NCI-H748 (cell line): ENCODE measurements around the gene BET1.
A peak's percentile ranks its signal among the peaks of the same experiment; 100 is the strongest.
"Not testable (repeated sequence)": the region's sequence is repeated elsewhere in the genome, so short reads cannot be mapped to it uniquely, and the experiment has no call there.

ENCODE experiments used
- DNase-seq: peaks from one replicate; lab custom pipeline; 2025; ENCODE audit not compliant: unreplicated experiment; lab: John Stamatoyannopoulos, UW

The BET1 gene

GRCh38 chr7:94004024-94004951, at the start of gene BET1:
BET1 (minus strand) TSS chr7:94004355; CDS start chr7:94004216, 139 bp downstream.
- DNase-seq, result peak; percentile 97

- peak; percentile 7 for DNase-seq
Measured at GRCh38 chr7:94053532-94053931, 49.4 kb upstream of the BET1 start.

DNA sequence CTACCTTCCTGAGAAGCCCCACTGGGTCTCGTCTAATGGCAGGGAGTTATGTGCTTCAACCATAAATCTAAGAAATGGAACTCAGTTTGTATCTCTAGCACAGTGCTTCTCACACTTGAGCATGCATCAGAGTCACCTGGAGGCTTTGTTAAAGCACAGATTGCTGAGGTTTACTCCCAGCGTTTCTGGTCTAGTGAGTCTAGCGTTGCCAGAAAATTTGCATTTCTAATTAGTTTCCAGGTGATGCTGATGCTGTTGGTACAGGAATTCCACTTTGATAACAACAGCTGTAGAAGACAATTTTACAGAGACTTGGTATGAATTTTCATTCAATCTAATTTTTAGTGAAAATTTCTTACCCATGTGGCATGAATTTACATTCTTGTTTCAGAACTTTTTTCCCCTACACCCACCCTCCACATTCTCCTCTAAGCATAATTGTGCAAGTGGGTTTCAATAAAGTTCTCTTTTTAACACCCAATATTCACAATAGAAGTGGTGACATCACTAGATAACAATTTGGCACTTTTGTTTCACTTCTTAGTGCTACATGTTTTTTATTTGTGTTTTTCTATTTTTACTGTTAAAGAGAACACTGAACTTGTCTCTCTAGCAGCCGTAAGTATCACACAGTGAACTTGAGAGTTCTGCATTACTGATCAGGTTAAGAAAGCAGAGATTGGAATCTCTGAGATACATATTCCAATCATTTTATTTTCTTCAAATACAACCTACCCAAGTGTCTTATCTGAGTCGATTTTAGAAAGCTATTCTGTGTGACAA, 48.4 kb upstream of the BET1 start:
- peak; percentile 12 for DNase-seq

GRCh38 chr7:94050046-94050445, 45.9 kb upstream of the BET1 start:
- no peak for DNase-seq

- peak; percentile 84 for DNase-seq
Measured at GRCh38 chr7:94049615-94050014, 45.5 kb upstream of the BET1 start.

GRCh38 chr7:94048755-94049154, 44.6 kb upstream of the BET1 start:
- DNase-seq, result peak; percentile 6

- no peak for DNase-seq
Measured at GRCh38 chr7:94047956-94048355, 43.8 kb upstream of the BET1 start.

DNA sequence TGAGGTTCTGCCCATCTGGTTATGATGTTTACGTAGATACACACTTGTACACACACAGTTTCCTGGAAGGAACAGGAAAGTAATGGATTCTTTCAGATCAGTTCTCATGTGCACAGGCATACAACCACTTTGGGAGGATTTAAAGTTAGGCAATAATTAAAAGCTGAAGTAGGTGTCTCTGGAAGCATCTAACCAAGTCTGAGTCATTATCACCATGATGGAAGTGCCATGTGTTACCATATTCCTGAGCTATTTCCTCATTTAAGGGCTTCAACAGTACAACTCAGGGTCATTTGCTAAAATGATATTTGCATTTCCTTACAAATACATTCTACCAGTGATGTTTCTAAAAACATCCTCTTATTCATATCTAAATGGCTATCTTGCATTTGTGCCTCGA, 41.4 kb upstream of the BET1 start:
- no peak for DNase-seq

GRCh38 chr7:94044806-94045205, 40.7 kb upstream of the BET1 start:
- DNase-seq, result no peak

- DNase-seq, result no peak
Measured at GRCh38 chr7:94043299-94043698, 39.1 kb upstream of the BET1 start.

GRCh38 chr7:94042381-94042780, 38.2 kb upstream of the BET1 start:
- no peak for DNase-seq

DNA sequence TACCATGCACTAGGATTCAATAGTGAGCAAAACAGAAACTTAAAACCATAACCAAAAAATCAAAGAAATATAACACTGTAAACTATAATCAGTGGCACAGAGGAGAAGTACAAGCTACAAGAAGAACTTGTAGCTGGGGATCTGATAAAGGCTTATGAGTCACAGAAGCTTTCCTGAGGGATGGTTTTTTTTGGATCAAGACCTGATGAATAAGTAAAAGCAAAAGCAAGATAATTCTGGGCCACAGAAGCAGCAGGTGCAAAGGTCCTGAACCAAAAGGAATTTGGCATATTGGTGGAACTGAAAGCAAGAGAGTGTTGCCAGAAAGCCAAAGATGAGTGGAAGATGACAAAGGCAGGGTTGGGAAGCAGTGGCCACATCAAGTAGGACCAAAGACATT, 37.4 kb upstream of the BET1 start:
- DNase-seq, result no peak

- no peak for DNase-seq
Measured at GRCh38 chr7:94040254-94040653, 36.1 kb upstream of the BET1 start.

GRCh38 chr7:94039368-94040035, 35.3 kb upstream of the BET1 start:
- no peak for DNase-seq

DNA sequence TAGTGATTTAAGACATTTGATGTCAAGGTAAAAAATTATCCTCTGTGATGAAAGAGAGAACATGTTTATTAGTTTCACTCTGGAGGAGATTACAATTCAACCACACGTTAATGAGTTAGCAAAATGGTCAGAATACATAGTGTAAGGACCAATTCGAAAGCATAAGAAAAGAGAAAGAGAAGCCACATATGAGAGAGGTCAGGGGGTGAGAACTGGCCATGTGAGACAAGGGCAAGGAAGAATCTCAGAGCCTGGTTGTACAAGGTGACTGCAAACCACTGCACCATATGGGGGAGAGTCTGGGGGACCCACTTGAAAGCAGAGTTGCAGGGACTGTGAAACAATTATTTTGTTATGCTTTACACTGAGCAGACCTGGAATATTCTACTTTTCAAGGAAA, 27.7 kb upstream of the BET1 start:
- DNase-seq, result no peak

- DNase-seq, result no peak
Measured at GRCh38 chr7:94030634-94031033, 26.5 kb upstream of the BET1 start.

GRCh38 chr7:94029976-94030375, 25.8 kb upstream of the BET1 start:
- no peak for DNase-seq

DNA sequence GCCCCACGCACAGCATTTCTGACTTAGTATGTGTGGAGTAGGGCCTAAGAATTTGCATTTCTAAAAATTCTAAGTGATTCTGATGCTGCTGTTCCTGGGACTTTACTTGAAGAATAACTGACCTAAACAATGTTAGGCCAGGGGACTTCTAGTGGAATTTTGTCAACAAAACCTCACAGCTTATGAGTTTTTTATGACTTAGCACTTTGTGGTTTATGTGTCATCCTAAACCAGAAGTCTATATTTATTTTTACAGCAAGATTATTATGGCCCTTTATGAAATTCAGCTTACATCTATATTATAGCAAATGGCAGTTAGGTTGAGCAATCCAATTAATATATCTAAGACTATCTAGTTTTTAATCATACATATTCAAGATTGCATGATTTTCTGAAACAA, 24.6 kb upstream of the BET1 start:
- DNase-seq, result no peak

- not testable (repeated sequence) for DNase-seq
Measured at GRCh38 chr7:94026619-94027018, 22.5 kb upstream of the BET1 start.

GRCh38 chr7:94022550-94022949, 18.4 kb upstream of the BET1 start:
- DNase-seq, result no peak

GRCh38 chr7:94016786-94017185, 12.6 kb upstream of the BET1 start:
- no peak for DNase-seq

DNA sequence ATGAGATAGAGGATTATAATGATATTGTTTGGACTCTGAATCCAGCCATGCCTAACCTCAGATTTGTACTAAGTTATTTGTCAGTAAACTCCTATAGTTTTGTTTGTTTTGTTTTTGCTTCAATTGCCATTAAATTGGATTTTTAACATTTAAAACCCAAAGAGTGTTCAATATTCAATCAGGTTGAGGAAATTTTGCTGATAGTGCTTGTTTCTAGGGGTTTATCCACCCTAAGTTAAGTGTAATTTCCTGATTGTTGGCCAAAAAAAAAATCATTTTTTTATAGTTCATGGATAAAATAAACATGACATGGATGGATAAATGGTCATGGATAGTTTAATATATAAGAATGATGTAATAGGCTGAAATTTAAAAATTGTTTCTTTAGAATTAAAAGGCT, 11.4 kb upstream of the BET1 start:
- no peak for DNase-seq
